ENCODE measurements around the gene RPF1. TPM values are rescaled to one million over a fixed set of nuclear protein-coding genes. Genes with fewer than 3 reads are reported as not detected.

Gene RPF1
- total RNA-seq, 1 experiment from 2014 or later: 36.1 TPM

GRCh38 chr1:84508510-84508909 lies 29.4 kb downstream of the RPF1 start:
- Histone ChIP-seq H3K79me1 (ENCODE audit: insufficient read depth, low read depth, low read length, poor library complexity, severe bottlenecking) (no peaks in the 10 kb centered on the region), H2BK12ac (ENCODE audit: insufficient read length, low read depth, low read length) (no peak overlapping the region), H3T11ph (ENCODE audit: low read length) (no peak overlapping the region), H3K23ac (ENCODE audit: insufficient read length, low read depth, low read length) (no peak overlapping the region), H3K79me2 (ENCODE audit: insufficient read depth, low read length) (peaks cover 8% of the 10 kb centered on the region; the same call in 1 of the 2 replicates), H3K27ac (ENCODE audit: insufficient read length, low read depth, low read length) (no peak overlapping the region), H2BK120ac (ENCODE audit: low read depth, low read length, poor library complexity, severe bottlenecking) (no peak overlapping the region), H3K4me2 (ENCODE audit: insufficient read depth, insufficient read length, low read length) (no peak overlapping the region), H4K8ac (replicated peaks; ENCODE audit: insufficient read length, low read depth, low read length) (no peak overlapping the region), H3K9me3 (ENCODE audit: control insufficient read depth, low read depth, low read length) (no peaks in the 10 kb centered on the region), H2BK15ac (ENCODE audit: low read depth, low read length) (no peak overlapping the region), H3K4ac (ENCODE audit: low read depth, low read length) (no peak overlapping the region), H3K4me1 (ENCODE audit: insufficient read depth, low read length) (peaks cover 3% of the 10 kb centered on the region; the same call in 1 of the 2 replicates), H2AFZ (ENCODE audit: low read length) (no peak overlapping the region), H4K91ac (ENCODE audit: insufficient read length, low read depth, low read length) (no peak overlapping the region), H3K27me3 (ENCODE audit: insufficient read depth, low read length) (no peaks in the 10 kb centered on the region), H3K56ac (ENCODE audit: insufficient read length, low read depth, low read length) (no peak overlapping the region), H2BK5ac (ENCODE audit: insufficient read length, low read length) (no peak overlapping the region), H2BK20ac (ENCODE audit: low read depth, low read length, poor library complexity, severe bottlenecking) (no peak overlapping the region), H3K23me2 (ENCODE audit: insufficient read length, low read depth, low read length, poor library complexity, severe bottlenecking) (peaks cover 4% of the 10 kb centered on the region), H3K18ac (ENCODE audit: insufficient read length, low read depth, low read length) (no peak overlapping the region), H2AK5ac (ENCODE audit: insufficient read length, low read length) (no peak overlapping the region), H4K5ac (ENCODE audit: insufficient read length, low read depth, low read length) (no peak overlapping the region), H3K14ac (ENCODE audit: insufficient read depth, low read length) (no peak overlapping the region), H3K9ac (ENCODE audit: extremely low read depth, insufficient read length, low read length) (no peak overlapping the region), H4K20me1 (ENCODE audit: control insufficient read depth, insufficient read depth, insufficient read length) (no peaks in the 10 kb centered on the region)
- H3K27me3 Mint-ChIP-seq (ENCODE audit: low read depth): no peaks in the 10 kb centered on the region; the same call in 1 of the 2 replicates
- TF ChIP-seq, protein P1, sequence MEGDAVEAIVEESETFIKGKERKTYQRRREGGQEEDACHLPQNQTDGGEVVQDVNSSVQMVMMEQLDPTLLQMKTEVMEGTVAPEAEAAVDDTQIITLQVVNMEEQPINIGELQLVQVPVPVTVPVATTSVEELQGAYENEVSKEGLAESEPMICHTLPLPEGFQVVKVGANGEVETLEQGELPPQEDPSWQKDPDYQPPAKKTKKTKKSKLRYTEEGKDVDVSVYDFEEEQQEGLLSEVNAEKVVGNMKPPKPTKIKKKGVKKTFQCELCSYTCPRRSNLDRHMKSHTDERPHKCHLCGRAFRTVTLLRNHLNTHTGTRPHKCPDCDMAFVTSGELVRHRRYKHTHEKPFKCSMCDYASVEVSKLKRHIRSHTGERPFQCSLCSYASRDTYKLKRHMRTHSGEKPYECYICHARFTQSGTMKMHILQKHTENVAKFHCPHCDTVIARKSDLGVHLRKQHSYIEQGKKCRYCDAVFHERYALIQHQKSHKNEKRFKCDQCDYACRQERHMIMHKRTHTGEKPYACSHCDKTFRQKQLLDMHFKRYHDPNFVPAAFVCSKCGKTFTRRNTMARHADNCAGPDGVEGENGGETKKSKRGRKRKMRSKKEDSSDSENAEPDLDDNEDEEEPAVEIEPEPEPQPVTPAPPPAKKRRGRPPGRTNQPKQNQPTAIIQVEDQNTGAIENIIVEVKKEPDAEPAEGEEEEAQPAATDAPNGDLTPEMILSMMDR (conservative IDR thresholded peaks at IDR 0.05): no peak
- no peak overlapping the region for H3K27ac Mint-ChIP-seq
- peaks cover 16 to 18% of the 10 kb centered on the region in 2 experiments for H3K9me3 Mint-ChIP-seq
- H3K4me3 Mint-ChIP-seq: peak overlapping the region in 1 of 2 experiments; percentile 4; a peak in 1 of 5 replicates
- WGBS (ENCODE audit: extremely low coverage, insufficient read length, low lambda C conversion rate): no CpG with 5 or more reads among the region's 1 CpG
- H3K36me3 Mint-ChIP-seq (ENCODE audit: insufficient read depth in 1 of 3, low read depth in 3 of 3): peaks cover 5 to 11% (median 5%) of the 10 kb centered on the region in 3 experiments; a peak in 6 of 7 replicates
- no peak for DNase-seq
- H3K4me1 Mint-ChIP-seq: peaks cover 17 to 21% of the 10 kb centered on the region in 2 experiments
